Upper lobe of left lung (tissue), 4 donors: Measurements from ENCODE around the gene RNU5D-1.

Experiments
- CTCF ChIP-seq, 6 experiments: fragments of 450-650 bp in 4 of 6; fragments of 200-600 bp in 2 of 6; sonication (generic) in 2 of 6; IDR thresholded peaks; one replicate each; pipeline ENCODE4 v1.5.1; 2016 to 2019; ENCODE audit warnings: antibody characterized with exemption in 6 of 6
- POLR2A ChIP-seq, 4 donors: fragments of 450-650 bp; IDR thresholded peaks; one replicate each; pipeline ENCODE4 v1.5.1; 2016 to 2017; ENCODE audit warnings: antibody characterized with exemption in 4 of 4, mild to moderate bottlenecking in 2 of 4
- POLR2AphosphoS5 ChIP-seq, 2 donors: sonication (generic); formaldehyde crosslinking; IDR thresholded peaks; one replicate each; pipeline ENCODE4 v1.5.1; 2017; ENCODE audit warnings: antibody characterized with exemption in 2 of 2

DNA sequence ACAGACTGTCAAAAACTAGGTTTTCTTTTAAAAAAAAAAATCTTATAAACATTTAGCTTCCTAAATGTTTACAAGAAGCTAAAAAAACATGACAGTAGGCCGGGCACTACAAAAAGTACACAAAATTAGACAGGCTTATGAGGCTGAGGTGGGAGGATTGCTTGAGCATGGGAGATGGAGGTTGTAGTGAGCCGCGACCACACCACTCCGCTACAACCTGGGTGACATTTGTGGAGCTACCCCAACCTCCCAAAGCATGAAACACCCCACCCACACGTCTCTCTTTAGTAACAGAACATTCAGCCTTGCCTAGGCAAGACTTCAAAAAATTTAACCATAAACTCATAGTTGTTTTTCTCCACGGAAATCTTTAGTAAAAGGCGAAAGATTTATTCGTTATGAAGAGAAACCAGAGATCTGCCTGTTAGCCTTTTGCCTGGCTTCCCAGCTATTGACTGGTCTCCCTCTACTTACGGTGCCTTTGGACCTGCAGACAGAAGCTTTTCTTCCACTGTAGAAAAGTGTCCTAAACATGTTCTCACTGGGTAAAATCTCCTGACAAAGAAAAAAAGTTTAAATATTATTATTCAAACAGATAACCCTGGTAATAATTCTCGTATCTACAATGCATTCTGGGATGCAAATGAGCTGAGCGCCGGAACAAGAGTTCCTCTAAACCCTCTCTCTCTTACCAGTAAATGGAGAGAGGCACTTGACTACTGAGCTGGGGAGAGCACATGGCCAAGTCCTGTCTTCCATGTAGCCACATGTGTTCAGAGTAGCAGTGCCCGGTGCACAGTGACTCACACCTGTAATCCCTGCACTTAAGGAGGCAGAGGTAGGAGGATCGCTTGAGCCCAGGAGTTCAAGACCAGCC, 9.2 kb downstream of the RNU5D-1 start:
- TF ChIP-seq POLR2A (IDR thresholded peaks at IDR 0.05): peak; percentile 50 to 96 (median 88)
- TF ChIP-seq CTCF (IDR thresholded peaks at IDR 0.05): no peak
- peak; percentile 56 to 97 for TF ChIP-seq POLR2AphosphoS5 (IDR thresholded peaks at IDR 0.05)
